GM21717 (cell line): ENCODE data around the gene TMEM243.
A peak's percentile ranks its signal among the peaks of the same experiment; 100 is the strongest.
"Not testable (repeated sequence)": the region's sequence is repeated elsewhere in the genome, so short reads cannot be mapped to it uniquely, and the experiment has no call there.

Source experiments
- ATAC-seq: cut with Tn5 transposase; IDR thresholded peaks from one replicate; pipeline ENCODE4 v1.9.1; 2021; ENCODE audit warnings: mild to moderate bottlenecking, moderate library complexity; ENCODE audit not compliant: unreplicated experiment

TMEM243 gene, protein sequence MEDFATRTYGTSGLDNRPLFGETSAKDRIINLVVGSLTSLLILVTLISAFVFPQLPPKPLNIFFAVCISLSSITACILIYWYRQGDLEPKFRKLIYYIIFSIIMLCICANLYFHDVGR

DNA sequence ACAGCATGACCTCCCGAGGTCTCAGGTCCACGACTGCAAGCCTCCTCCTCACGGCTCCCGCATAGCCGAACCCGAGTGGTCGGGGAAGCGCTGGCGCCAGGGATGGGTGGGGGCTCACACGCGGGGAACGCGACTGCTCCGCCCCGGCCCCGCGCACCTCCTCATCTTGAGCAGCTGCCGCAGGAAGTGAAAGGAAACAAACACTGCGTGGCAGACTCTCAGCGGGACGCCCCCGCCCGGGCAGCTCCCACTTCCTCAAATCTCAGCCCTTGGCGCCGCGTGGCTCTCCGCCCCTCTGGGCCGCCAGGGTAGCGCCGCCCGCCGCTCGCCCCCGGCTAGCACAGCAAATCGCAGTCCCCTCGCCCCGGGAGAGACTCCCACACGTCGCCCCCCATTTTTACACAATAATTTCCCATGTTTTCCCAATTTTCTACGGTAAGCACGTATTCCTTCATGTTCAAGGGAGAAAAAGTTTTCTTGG is at the start of gene TMEM243:
Gene TMEM243, minus strand, starts transcription at position 188 of the 481 bp plus-strand sequence. CDS start 229 bp downstream, outside the sequence.
- peak; percentile 52 for ATAC-seq

DNA sequence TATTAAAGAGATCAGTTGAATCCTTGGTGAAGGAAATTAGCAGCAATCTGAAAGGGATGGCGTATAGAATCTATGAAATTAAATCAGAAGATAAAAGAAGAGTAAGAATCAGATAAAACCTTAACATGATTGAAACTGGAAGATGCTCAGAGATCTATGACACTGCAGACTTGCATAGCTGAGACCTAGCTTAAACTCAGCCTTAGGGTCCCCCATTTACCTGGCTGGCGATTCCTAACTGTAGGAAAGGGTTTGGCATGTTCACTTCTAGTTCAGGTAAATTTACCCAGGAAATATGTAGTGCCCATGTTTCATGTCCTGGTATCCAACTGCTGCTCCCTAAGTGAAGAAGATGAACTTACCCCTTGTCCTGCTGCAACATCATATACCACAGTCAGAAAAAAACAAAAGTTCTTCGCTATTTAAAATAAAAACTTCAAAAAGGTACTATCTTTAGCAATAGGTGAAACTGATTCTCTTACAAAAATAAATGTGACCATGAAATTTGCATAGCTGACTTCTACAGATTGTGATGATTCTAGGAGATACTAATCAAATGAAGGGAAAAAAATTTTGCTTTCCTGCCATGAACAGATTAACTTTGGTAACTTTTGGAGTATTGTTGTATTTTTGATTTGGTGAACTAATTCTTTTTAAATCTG is 47.8 kb upstream of the TMEM243 start:
- peak; percentile 83 for ATAC-seq

DNA sequence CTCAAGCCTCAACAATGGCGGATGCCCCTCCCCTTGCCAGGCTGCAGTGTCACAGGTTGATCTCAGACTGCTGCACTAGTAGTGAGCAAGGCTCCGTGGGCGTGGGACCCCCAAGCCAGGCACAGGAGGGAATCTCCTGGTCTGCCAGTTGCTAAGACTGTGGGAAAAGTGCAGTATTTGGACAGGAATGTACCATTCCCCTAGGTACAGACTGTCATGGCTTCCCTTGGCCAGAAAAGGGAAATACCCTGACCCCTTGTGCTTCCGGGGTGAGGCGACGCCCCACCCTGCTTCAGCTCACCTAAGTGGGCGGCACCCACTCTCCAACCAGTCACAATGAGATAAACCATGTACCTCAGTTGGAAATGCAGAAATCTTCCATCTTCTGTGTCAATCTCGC is 44.0 kb upstream of the TMEM243 start:
- no peak for ATAC-seq

DNA sequence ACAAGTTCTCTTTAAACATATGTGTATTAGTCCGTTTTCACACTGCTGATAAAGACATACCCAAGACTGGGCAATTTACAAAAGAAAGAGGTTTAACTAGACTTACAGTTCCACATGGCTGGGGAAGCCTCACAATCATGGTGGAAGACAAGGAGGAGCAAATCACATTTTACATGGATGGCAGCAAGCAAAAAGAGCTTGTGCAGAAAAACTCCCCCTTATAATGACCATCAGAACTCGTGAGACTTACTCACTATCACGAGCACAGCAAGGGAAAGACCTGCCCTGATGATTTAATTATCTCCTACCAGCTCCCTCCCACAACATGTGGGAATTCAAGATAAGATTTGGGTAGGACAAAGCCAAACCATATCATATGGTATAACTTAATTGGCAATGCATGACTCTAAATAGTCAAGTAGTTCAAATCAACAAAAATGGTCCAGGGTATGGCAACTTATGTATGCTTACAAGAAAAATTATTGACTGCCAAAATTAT is 34.1 kb upstream of the TMEM243 start:
- no peak for ATAC-seq

DNA sequence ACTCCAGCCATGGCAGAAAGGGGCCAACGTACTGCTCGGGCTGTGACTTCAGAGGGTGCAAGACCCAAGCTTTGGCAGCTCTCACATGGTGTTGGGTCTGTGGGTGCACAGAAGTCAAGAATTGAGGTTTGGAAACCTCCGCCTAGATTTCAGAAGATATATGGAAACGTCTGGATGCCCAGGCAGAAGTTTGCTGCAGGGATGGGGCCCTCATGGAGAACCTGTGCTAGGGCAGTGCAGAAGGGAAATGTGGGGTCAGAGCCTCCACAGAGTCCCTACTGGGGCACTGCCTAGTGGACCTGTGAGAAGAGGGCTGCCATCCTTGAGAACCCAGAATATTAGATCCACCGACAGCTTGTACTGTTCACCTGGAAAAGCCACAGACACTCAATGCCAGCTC is 26.1 kb upstream of the TMEM243 start:
- ATAC-seq, result not testable (repeated sequence)

DNA sequence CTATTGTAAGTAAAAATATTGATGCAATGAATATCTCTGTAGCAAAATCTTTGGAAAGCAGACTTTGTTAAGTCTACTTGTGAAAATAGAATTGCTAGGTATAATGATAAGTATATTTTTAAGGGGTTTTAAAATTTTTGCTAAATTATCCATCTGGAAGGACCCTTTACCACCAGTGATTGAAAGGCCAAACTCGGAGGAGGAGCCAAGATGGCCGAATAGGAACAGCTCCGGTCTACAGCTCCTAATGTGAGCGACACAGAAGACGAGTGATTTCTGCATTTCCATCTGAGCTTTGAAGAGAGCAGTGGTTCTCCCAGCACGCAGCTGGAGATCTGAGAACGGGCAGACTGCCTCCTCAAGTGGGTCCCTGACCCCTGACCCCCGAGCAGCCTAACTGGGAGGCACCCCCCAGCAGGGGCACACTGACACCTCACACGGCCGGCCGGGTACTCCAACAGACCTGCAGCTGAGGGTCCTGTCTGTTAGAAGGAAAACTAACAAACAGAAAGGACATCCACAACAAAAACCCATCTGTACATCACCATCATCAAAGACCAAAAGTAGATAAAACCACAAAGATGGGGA is 19.0 kb upstream of the TMEM243 start:
- ATAC-seq, result not testable (repeated sequence)

DNA sequence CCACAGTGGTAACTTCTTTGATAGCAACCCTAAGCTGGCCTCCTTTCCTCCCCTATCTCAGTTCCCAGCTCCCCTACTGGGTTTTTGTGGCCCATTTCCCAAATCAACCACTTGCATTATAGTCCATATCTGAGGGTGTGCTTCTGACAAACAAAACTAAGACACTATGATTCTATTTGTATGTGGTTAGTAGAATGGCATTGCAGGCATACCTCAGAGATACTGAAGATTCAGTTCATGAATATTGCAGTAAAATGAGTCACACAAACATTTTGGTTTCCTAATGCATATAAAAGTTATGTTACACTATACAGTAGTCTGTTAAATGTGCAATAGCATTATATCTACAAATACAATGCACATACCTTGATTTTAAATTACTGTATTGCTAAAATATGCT is 15.4 kb upstream of the TMEM243 start:
- no peak for ATAC-seq

DNA sequence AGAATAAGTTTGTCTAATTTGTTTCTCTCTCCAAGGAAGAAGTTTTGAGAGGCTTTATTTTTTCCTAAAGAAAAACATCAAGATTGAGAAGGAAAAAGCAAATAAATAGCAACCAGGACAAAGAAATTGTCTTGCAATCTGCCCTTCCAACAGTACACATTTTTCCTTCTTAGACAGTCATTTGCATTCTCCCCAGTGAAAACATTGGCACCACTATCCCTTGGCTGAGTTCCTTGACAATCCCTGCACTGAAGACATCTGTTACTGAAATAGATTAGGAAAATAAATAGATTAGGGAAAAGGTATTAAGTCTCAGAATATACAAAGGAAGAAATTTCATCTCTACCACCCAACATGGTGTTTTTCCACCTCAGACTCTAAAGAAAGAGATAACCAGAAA is 12.2 kb upstream of the TMEM243 start:
- ATAC-seq, result no peak

DNA sequence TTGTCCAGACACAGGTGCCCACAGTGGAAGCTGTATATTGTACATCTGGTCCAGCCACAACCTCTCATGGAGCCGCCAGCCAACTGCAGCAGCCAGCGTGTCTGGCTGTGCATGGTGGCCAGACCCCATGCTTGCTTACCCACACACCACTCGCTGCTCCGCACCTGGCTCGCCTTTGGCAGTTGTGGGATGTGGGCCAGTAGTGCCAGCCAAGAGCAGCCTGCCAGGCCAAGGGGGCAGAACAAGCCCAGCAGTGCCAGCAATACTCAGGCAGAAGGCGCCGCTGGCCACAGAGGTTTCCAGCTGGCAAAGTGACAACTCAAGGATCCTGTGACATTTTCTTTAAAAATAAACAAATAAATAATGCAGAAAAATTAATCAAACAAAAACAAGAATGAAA is 11.7 kb upstream of the TMEM243 start:
- ATAC-seq, result no peak

DNA sequence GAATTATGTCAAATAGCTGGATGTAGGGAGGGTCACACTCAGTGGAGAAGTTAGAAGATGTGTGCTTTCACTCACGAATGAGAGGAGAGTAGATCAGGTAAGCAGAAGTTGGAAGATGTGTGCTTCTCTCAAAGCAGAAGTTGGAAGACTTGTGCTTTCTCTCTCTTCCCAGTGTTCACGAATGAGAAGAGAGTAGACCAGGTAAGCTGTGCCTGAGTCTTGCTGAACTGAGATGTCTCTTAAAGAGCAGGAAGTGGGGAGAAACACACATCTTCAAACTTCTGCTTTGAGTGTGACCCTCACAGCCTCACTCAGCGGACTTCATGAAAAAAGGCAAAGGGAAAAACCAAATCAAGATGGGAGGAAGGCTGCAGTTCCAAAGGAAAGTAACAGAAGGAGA is 7.0 kb upstream of the TMEM243 start:
- peak; percentile 71 for ATAC-seq

DNA sequence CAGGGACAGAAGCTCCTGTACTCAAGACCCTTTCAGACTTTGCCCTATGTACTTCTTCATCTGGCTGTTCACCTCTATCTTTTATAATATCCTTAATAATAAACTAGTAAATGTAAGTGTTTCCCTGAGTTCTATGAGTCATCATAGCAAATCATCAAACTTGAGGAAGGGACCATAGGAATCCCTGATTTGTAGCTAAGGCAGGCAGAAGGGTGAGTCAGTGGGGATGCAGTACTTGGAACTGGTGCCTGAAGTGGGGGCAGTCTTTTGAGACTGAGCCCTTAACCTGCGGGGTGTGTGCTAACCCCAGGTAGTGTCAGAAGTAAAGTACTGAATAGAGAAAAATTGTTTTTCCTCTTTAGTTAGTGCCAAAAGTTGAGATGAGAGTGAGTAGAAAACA is 6.2 kb upstream of the TMEM243 start:
- ATAC-seq, result no peak

DNA sequence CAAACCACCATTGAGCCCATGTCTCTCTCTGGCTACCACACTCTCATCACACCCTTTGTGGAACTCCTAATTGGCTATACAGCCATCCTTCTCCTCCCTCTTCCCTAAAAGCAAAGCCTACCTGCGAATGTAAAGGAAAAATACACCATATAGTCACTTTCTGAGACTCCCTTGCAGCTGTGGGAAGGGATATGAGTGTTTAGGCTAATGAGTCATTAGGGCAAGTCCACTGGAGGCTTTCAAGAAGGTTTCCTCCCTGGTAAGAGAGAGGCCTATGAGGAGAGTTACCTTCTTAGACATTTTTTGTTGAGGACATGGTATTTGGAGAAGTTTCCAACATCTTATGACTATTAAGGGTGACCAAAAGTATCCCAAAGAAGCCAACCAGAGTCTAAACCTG is 4.1 kb upstream of the TMEM243 start:
- no peak for ATAC-seq

DNA sequence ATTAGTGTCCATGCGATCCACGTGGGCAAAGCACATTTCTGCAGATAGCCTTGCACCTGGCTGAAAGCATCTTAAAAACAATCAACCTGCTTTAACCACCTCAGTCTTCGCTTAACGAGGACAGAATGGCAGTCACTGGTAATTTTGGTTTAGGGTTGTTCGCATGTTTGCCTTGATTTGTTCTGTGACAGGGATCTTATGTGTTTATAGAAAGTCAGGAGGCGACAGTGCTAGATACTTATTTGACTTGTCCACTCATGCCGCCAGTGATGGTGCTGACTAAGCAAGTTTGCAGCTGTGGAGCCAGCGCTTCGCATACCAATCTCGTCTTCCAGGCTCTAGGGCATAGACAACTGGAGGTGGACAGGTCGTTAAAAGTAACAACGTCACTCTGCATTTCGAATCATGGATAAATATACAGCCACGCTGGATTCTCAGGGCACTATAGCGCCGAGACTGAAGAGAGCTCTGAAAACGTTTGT is 1.2 kb upstream of the TMEM243 start:
- ATAC-seq, result no peak

DNA sequence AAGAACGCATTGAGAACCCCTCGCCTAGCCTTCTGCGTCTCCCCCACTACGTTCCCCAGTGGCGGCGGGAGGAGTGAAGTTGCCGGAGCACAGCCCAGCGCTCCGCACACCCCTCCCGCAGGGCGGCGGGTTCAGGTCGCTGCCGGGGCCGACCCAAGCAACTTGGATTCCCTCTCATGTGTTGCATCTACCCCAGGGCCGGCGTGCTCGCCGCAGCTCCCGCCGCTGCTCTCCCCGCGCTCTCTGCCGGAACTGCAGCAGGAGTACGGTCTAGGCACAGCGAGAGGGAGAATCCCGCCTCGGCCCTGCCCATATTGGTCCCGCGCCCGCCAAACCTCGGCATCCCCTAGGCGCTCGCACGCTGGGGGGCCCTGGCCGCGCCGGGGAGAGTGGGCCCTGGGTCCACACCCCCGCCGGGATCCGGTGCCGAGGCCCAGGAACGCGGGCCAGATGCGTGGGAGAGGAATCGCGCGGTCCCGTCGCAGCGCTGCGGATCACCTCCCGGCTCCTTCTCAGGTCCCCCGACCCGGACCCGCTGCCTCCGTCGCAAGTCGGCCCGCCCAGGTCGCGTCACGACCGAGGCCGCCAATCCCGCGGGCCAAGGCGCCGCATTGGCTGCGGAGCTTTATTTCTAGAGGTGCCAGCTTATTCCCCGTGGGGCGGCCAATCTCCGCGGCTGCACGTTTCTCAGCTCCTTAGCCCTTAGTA is 648 bp upstream of the TMEM243 start:
- peak; percentile 35 for ATAC-seq

DNA sequence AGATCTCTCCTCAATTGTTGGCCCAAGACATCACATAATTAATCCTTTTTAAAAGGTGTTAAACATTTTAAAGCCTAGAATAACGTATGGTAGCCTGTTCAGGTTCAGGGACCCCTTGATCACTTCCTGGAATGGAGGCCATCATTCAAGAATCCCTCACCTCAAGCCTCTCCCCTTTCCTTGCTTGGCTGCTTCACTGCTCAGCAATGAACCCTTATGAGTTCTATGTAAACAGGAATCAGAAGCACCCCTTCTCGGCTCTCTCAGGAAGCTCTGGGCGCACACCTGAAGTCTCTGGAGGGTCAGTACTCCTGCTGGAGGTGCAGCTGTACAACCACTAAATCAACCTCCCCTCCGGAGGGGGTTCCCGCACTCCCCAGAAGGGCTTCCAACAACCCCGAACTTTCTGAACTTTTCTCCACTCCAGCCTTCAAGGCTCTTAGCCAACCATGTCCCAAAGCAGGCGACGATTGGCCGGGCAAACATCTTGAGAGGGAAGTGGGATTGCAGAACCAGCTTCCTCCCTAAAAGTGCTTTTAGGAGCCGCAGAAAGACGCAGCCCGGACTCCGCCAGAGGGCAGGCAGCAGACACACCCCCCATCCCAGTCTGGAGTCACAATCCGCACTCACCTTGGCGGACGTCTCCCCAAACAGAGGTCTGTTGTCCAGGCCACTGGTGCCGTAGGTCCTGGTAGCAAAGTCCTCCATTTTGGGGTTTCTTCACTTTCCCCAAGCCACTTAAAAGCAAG is 562 bp downstream of the TMEM243 start:
- peak; percentile 4 for ATAC-seq

DNA sequence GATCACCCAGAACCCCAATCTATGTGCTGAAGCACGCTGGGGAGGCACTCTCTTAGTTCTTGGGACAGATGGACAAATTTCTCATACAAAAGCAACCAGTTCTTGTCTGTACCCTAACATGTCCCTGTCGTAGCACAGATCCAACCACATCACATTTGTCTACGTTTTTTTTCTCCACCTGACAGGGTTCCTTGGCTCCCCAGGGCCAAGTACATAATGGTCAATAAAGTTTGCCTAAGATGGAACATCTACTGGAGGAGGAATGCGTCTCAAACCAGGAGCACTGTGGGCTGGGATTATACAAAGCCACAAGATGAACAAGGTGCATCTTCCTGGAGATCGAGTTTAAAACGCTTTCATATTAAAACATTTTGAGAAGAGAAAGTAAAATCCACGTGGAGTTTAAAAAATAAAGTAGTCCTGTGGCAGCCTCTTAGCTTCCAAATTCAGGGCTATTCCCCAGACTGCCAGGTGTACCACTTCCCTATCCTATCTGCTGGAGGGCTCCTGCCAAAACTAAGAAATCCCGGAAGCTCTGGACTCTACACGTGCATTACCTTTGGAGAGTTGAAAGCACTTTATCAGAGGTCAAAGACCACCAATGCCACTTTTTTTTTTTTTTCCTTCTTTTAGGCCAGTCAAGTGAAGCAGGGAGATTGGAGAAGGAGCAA is 1.4 kb downstream of the TMEM243 start:
- ATAC-seq, result no peak

DNA sequence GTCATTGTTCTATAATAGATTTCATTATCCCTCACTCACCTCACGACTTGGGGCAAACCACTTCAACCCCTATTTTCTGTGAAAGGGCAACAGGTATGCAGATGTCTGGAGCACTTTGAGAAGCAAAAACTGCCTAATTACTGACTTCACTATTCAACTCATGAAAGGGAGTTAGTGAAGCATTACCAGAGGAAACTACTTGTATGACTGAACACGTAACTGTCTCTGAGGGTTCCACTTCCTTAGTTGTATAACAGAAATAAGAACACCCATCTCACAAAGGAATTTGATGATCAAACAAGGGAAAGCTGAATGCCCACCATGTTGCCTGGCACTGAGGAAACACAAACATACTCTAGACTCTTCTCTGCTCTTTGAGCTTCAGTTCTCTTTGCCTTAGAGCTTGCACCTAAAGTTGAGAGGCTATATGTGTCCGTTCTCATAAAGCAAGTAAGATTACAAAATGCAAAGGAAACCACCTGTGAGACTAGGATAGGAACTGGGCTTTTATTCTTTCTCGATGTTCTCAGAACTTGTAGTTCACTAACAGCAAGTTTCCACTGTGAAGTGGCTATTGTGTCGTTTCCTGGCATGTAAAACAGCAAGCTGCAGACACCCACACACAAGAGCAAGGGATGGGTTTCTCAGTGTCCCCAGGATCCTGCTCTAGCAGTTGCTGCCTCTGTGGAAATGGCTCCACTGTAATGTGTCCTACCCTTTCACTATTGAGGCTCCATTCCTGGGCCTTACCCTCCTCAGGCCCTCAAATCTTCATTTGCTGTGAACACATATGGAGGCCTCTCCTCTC is 2.6 kb downstream of the TMEM243 start:
- peak; percentile 57 for ATAC-seq

DNA sequence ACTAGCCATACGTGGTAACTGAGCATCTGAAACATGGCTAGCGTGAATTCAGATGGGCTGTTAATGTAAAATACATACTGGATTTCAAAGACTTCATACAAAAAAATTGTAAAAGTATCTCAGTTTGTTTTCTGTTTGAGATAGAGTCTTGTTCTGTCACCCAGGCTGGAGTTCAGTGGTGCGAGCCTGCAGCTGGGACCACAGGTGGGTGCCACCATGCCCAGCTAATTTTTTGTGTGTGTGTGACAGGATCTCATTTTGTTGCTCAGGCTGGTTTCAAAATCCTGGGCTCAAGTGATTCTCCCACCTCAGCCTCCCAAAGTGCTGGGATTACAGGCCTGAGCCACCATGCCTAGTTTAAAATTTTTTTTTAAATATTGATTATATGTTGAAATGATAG is 4.5 kb downstream of the TMEM243 start:
- ATAC-seq, result no peak

DNA sequence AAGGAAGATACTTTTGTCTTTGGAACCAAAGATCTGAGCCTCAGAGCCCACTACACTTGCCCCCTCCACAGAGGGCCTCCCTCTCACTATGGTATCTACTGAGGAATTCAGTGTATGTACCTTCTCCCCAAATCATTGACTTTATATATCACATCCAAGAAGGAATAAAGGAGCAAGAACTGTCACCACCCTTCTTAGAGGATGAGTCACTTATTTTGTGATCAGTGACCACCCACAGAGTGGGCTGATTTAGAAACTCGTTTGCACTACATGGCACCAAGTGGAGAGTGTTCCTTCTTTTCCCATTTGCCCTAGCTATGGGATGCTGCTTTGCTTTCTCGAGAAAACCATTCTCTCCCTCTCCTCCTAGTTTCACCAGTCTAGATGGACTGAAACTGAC is 5.7 kb downstream of the TMEM243 start:
- ATAC-seq, result no peak
